Mucosa of descending colon (tissue), 3 donors: ENCODE data around the gene SPIRE2. TPM values are rescaled to one million over a fixed set of nuclear protein-coding genes. Genes with fewer than 3 reads are reported as not detected.

Experiments
- ATAC-seq: fragments of 200-7000 bp; cut with Tn5 transposase; one replicate; pipeline ENCODE4 v1.9.1; 2020; ENCODE audit warnings: mild to moderate bottlenecking, moderate library complexity
- DNase-seq, 3 donors: peaks; one replicate each; pipeline ENCODE4 v3.0.0-alpha.2; 2020
- H3K36me3 ChIP-seq: fragments of 200-600 bp; one replicate; pipeline ENCODE4 v1.8.0; 2021; ENCODE audit warnings: low read depth, mild to moderate bottlenecking
- H3K4me1 ChIP-seq: fragments of 200-600 bp; one replicate; pipeline ENCODE4 v1.8.0; 2021; ENCODE audit warnings: low read depth, mild to moderate bottlenecking
- H3K4me3 ChIP-seq: fragments of 200-600 bp; one replicate; pipeline ENCODE4 v1.8.0; 2021; ENCODE audit warnings: mild to moderate bottlenecking
- H3K9me3 ChIP-seq: fragments of 200-600 bp; one replicate; pipeline ENCODE4 v1.8.0; 2021; ENCODE audit warnings: mild to moderate bottlenecking
- CTCF ChIP-seq: fragments of 200-600 bp; IDR thresholded peaks from one replicate; pipeline ENCODE4 v1.8.0; 2022; ENCODE audit warnings: antibody characterized with exemption, mild to moderate bottlenecking
- intact Hi-C, 2 donors: fragments of 100-400 bp; cut with DNase I in 1 of 2; cut with micrococcal nuclease in 1 of 2; formaldehyde crosslinking; loops; one replicate each; pipeline versions ENCODE4 v1.11.0 to v1.11.1; 2022; cut with DNase I, micrococcal nuclease
- total RNA-seq, 3 donors: library from RNA; stranded (reverse); fragmentation: NEBNext Ultra II Directional in 2 of 3; extraction: Animal tissue kit (Norgen Biotek cat#: 25700) in 2 of 3; gene quantifications; one replicate each; pipeline versions ENCODE4 v1.2.1 to v1.2.4, GENCODE V29; 2021 to 2023
- donor health status: DM: no; HTN: no; CAD: no; lungs with moderate emphysema.
- donor health status: DM: no; HTN: no; CAD: no.
- donor health status: DM: no; HTN: yes; CAD: no.

Gene SPIRE2
- total RNA-seq, 3 donors from 2014 or later, result 52.5 to 118 (median 84.2) TPM

- H3K4me3 ChIP-seq, result no peak overlapping the region
- ATAC-seq, result no peak
These were observed 34.3 kb upstream of the SPIRE2 start for GRCh38 chr16:89793955-89794354.

GRCh38 chr16:89795676-89796075 is 32.6 kb upstream of the SPIRE2 start:
- no peak overlapping the region for H3K4me3 ChIP-seq
- H3K36me3 ChIP-seq, result no peaks in the 10 kb centered on the region
- ATAC-seq, result no peak
- no peak for DNase-seq
- intact Hi-C loops, result loop anchor here in 1 of 2 donors (10.0 kb wide), 1 partner anchor 91 kb away; the partner anchor contains the start of gene SPATA2L
- TF ChIP-seq CTCF, result no peak
- no peaks in the 10 kb centered on the region for H3K9me3 ChIP-seq
- no peaks in the 10 kb centered on the region for H3K4me1 ChIP-seq

More at GRCh38 chr16:89793955-89794354, 34.3 kb upstream of the SPIRE2 start:
- Histone ChIP-seq H3K4me1 (no peaks in the 10 kb centered on the region), H3K36me3 (no peaks in the 10 kb centered on the region), H3K9me3 (no peaks in the 10 kb centered on the region)
- TF ChIP-seq CTCF, result no peak
- intact Hi-C loops, result loop anchor here in 1 of 2 donors (10.0 kb wide), 1 partner anchor 89 kb away; the partner anchor contains the start of gene SPATA2L
- DNase-seq, result peak in 1 of 3 donors; percentile 4

- Histone ChIP-seq H3K4me3 (no peak overlapping the region), H3K36me3 (no peaks in the 10 kb centered on the region), H3K4me1 (no peaks in the 10 kb centered on the region), H3K9me3 (no peaks in the 10 kb centered on the region)
- ATAC-seq, result peak; percentile 32
- no peak for TF ChIP-seq CTCF
- intact Hi-C loops, result loop anchor here in 1 of 2 donors (10.0 kb wide), 1 partner anchor 91 kb away; the partner anchor contains the start of gene SPATA2L
- DNase-seq, result peak in 1 of 3 donors; percentile 34
These were observed 32.2 kb upstream of the SPIRE2 start for GRCh38 chr16:89796104-89796503.

GRCh38 chr16:89798126-89798525 is 30.1 kb upstream of the SPIRE2 start:
- DNase-seq (peak in 1 of 3 donors; percentile 15), ATAC-seq (no peak)
- no peaks in the 10 kb centered on the region for H3K4me1 ChIP-seq
- TF ChIP-seq CTCF, result no peak
- intact Hi-C loops, result loop anchor here in 1 of 2 donors (10.0 kb wide), 1 partner anchor 93 kb away; the partner anchor contains the start of gene SPATA2L
- H3K9me3 ChIP-seq, result no peaks in the 10 kb centered on the region
- no peak overlapping the region for H3K4me3 ChIP-seq
- no peaks in the 10 kb centered on the region for H3K36me3 ChIP-seq

GRCh38 chr16:89798832-89799370 is 29.4 kb upstream of the SPIRE2 start:
- TF ChIP-seq CTCF, result no peak
- ATAC-seq (no peak), DNase-seq (peak in 1 of 3 donors; percentile 17)
- no peaks in the 10 kb centered on the region for H3K4me1 ChIP-seq
- intact Hi-C loops, result loop anchor here in 1 of 2 donors (10.0 kb wide), 1 partner anchor 94 kb away; the partner anchor contains the start of gene SPATA2L
- H3K36me3 ChIP-seq, result no peaks in the 10 kb centered on the region
- no peaks in the 10 kb centered on the region for H3K9me3 ChIP-seq
- H3K4me3 ChIP-seq, result no peak overlapping the region
